Ascending aorta (tissue), 2 donors: Measurements from ENCODE around the gene ASCL5. TPM values are rescaled to one million over a fixed set of nuclear protein-coding genes. Genes with fewer than 3 reads are reported as not detected.

Source experiments
- DNase-seq, 2 donors: peaks; one replicate each; pipeline ENCODE4 v3.0.0-alpha.2; 2019; ENCODE audit warnings: low spot score in 2 of 2
- H3K27ac ChIP-seq, 2 donors: fragments of 200-600 bp; sonication (generic); one replicate each; pipeline ENCODE4 v1.5.1; 2016 to 2017; ENCODE audit warnings: mild to moderate bottlenecking in 1 of 2
- H3K27me3 ChIP-seq: fragments of 200-600 bp; sonication (generic); one replicate; pipeline ENCODE4 v1.5.1; 2017
- H3K36me3 ChIP-seq, 2 donors: fragments of 200-600 bp; sonication (generic); one replicate each; pipeline ENCODE4 v1.5.1; 2016
- H3K4me1 ChIP-seq, 2 donors: fragments of 200-600 bp; sonication (generic); one replicate each; pipeline ENCODE4 v1.5.1; 2016 to 2017; ENCODE audit warnings: mild to moderate bottlenecking in 1 of 2
- H3K4me3 ChIP-seq, 2 donors: fragments of 200-600 bp; sonication (generic); one replicate each; pipeline ENCODE4 v1.5.1; 2016 to 2017; ENCODE audit warnings: mild to moderate bottlenecking in 1 of 2
- H3K9me3 ChIP-seq, 2 donors: fragments of 200-600 bp; sonication (generic); one replicate each; pipeline ENCODE4 v1.5.1; 2016
- intact Hi-C: fragments of 100-400 bp; cut with DNase I; formaldehyde crosslinking; loops from one replicate; pipeline ENCODE4 v1.15.1; 2023
- total RNA-seq: library from RNA; depleted of rRNA; stranded (reverse); fragments of >200 nt; gene quantifications from one replicate; pipeline ENCODE4 v1.1.0, GENCODE V29; 2016
- TF ChIP-seq, protein P1 (sequence below), 3 experiments: fragments of 200-600 bp in 2 of 3; fragments of 450-650 bp in 1 of 3; sonication (generic) in 2 of 3; IDR thresholded peaks; one replicate each; pipeline ENCODE4 v1.5.1; 2016 to 2019; ENCODE audit warnings: antibody characterized with exemption in 3 of 3, mild to moderate bottlenecking in 1 of 3, moderate library complexity in 1 of 3

Gene ASCL5
- total RNA-seq, 1 donor from 2014 or later = not detected

DNA sequence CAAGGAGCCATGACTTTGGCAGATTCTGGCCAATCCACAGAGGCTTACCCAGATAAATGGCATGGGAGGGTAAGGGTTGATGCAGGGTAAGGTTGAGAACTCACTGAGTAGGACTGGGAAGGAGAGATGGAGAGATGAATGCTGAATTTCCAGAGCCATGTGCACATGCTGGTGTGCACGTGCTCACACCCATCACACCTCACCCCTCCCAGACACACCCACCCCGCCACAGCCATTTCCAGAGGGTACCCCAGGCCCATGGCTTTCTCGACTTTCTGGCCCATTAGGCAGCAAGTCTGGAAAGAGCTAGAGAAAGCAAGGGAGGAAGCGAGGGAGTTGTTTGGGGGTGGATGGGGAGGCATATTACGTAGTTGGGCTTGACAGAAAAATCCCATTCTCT lies 16.4 kb downstream of the ASCL5 start:
- no peaks in the 10 kb centered on the region for H3K4me1 ChIP-seq
- H3K27me3 ChIP-seq = no peaks in the 10 kb centered on the region
- no peaks in the 10 kb centered on the region for H3K36me3 ChIP-seq
- no peak for DNase-seq
- H3K9me3 ChIP-seq = no peaks in the 10 kb centered on the region
- intact Hi-C loops = loop anchor here (5.0 kb wide), 1 partner anchor 488 kb away; the partner anchor contains the start of gene KIF14
- TF ChIP-seq, protein P1, sequence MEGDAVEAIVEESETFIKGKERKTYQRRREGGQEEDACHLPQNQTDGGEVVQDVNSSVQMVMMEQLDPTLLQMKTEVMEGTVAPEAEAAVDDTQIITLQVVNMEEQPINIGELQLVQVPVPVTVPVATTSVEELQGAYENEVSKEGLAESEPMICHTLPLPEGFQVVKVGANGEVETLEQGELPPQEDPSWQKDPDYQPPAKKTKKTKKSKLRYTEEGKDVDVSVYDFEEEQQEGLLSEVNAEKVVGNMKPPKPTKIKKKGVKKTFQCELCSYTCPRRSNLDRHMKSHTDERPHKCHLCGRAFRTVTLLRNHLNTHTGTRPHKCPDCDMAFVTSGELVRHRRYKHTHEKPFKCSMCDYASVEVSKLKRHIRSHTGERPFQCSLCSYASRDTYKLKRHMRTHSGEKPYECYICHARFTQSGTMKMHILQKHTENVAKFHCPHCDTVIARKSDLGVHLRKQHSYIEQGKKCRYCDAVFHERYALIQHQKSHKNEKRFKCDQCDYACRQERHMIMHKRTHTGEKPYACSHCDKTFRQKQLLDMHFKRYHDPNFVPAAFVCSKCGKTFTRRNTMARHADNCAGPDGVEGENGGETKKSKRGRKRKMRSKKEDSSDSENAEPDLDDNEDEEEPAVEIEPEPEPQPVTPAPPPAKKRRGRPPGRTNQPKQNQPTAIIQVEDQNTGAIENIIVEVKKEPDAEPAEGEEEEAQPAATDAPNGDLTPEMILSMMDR (IDR thresholded peaks at IDR 0.05) = no peak
- no peak overlapping the region for H3K4me3 ChIP-seq
- H3K27ac ChIP-seq = no peak overlapping the region

GRCh38 chr1:201110138-201110537 lies 16.8 kb downstream of the ASCL5 start:
- Histone ChIP-seq H3K4me1 (no peaks in the 10 kb centered on the region), H3K36me3 (no peaks in the 10 kb centered on the region), H3K27me3 (no peaks in the 10 kb centered on the region), H3K4me3 (no peak overlapping the region), H3K27ac (no peak overlapping the region), H3K9me3 (no peaks in the 10 kb centered on the region)
- TF ChIP-seq, protein P1 (IDR thresholded peaks at IDR 0.05) = no peak
- DNase-seq = no peak
- intact Hi-C loops = loop anchor here (5.0 kb wide), 1 partner anchor 488 kb away; the partner anchor contains the start of gene KIF14

DNA sequence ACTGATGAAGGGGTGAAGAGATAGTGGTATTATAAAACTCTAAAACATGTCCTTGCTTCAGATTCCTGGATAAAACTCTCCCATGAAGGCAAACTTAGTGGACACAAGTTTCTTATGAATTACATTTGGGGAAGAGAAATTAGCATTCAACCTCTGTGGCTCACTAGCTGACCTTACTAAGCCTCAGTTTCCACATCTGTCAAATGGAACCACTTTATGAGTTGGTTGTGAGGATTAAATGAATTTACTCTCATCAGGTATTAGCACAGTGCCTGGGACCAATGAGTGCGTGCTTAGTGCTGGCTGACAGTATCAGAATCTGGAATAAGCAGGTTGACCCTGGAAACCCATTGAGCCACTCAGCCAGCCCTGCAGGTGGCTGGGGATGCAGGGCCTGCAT lies 17.3 kb downstream of the ASCL5 start:
- TF ChIP-seq, protein P1 (IDR thresholded peaks at IDR 0.05) = no peak
- Histone ChIP-seq H3K4me1 (no peaks in the 10 kb centered on the region), H3K27ac (no peak overlapping the region), H3K36me3 (no peaks in the 10 kb centered on the region), H3K4me3 (no peak overlapping the region), H3K27me3 (no peaks in the 10 kb centered on the region), H3K9me3 (no peaks in the 10 kb centered on the region)
- intact Hi-C loops = loop anchor here (5.0 kb wide), 1 partner anchor 487 kb away; the partner anchor contains the start of gene KIF14
- DNase-seq = no peak

- TF ChIP-seq, protein P1 (IDR thresholded peaks at IDR 0.05) = no peak
- no peak for DNase-seq
- no peaks in the 10 kb centered on the region for H3K9me3 ChIP-seq
- H3K27me3 ChIP-seq = no peaks in the 10 kb centered on the region
- H3K36me3 ChIP-seq = no peaks in the 10 kb centered on the region
- no peaks in the 10 kb centered on the region for H3K4me1 ChIP-seq
- H3K4me3 ChIP-seq = no peak overlapping the region
- H3K27ac ChIP-seq = no peak overlapping the region
- intact Hi-C loops = no loop called here
Observed at GRCh38 chr1:201108614-201109013, 18.4 kb downstream of the ASCL5 start.

DNA sequence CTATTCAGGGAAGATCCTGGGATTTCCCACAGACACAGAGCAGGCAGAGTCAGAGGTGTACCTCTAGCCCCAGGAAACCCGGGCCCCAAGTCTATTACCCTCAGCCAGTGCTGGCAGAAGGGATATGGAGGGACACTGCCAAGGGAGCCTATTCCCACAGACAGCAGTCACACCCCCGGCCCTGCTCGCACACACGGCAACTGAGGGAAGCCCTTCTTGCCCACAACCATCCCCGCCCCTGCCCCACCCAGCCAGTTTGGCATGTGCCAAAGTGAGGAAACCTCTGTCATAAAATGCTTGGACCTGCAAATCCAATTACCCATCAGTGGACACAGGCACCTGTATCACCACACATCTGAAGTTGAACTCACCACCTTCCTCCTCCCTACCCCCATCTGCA lies 21.3 kb downstream of the ASCL5 start:
- intact Hi-C loops = no loop called here
- DNase-seq = no peak
- Histone ChIP-seq H3K27me3 (no peaks in the 10 kb centered on the region), H3K27ac (no peak overlapping the region), H3K4me3 (no peak overlapping the region), H3K9me3 (no peaks in the 10 kb centered on the region), H3K36me3 (no peaks in the 10 kb centered on the region), H3K4me1 (no peaks in the 10 kb centered on the region)
- TF ChIP-seq, protein P1 (IDR thresholded peaks at IDR 0.05) = no peak

DNA sequence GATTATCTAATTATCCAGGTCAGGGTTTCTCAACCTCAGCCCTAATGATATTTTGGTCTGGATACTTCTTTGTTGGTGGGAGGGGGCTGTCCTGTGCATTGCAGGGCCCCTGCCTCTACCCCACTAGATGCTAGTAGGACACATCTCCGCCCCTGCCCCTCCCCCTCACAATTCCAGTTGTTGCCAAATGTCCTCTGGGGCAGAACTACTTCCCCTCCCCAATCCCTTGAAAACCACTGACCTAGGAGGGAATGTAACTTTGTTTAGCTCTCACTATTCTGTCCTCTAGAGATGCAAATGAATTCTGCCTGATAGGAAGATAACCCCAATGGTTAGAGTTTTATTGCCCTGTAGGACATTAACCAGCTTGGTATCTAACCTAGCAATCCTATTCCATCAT lies 22.8 kb downstream of the ASCL5 start:
- Histone ChIP-seq H3K27me3 (no peaks in the 10 kb centered on the region), H3K4me1 (no peaks in the 10 kb centered on the region), H3K9me3 (no peaks in the 10 kb centered on the region), H3K36me3 (no peaks in the 10 kb centered on the region), H3K27ac (no peak overlapping the region), H3K4me3 (no peak overlapping the region)
- intact Hi-C loops = no loop called here
- TF ChIP-seq, protein P1 (IDR thresholded peaks at IDR 0.05) = no peak
- no peak for DNase-seq
